GM12878 (cell line): Measurements from ENCODE around the gene FBXO17. TPM values are rescaled to one million over a fixed set of nuclear protein-coding genes. Genes with fewer than 3 reads are reported as not detected.

Source experiments
- ATAC-seq: fragments of 200-7000 bp; cut with Tn5 transposase; 3 replicates; pipeline ENCODE4 v1.9.1; 2020; ENCODE audit warnings: mild to moderate bottlenecking, moderate library complexity
- BruUV-seq: library from RNA; stranded (reverse); fragments of 400-500 nt; replicated peaks from 2 replicates; lab custom pipeline; 2021; lab: Mats Ljungman, UMichigan
- CTCF ChIA-PET: fragments of 300-600 bp; sonication (Branson Sonifier 250); formaldehyde crosslinking; extraction: SDS; loops from one replicate; lab custom pipeline; 2021; ENCODE audit warnings: inconsistent platforms; lab: Yijun Ruan, JAX
- POLR2A ChIA-PET: fragments of 350-600 bp; formaldehyde crosslinking; extraction: SDS; loops from one replicate; lab custom pipeline; 2021; ENCODE audit warnings: inconsistent platforms; lab: Charles Lee
- RAD21 ChIA-PET: fragments of 300-600 bp; sonication (Branson Sonifier 250); formaldehyde crosslinking; loops from one replicate; lab custom pipeline; 2023; ENCODE audit warnings: antibody characterized with exemption; ENCODE audit not compliant: unreplicated experiment; lab: Charles Lee
- SMC1A ChIA-PET: fragments of 300-600 bp; sonication (Branson Sonifier 250); formaldehyde crosslinking; loops from one replicate; lab custom pipeline; 2023; ENCODE audit not compliant: unreplicated experiment, uncharacterized antibody; lab: Charles Lee
- DNase-seq: peaks from one replicate; pipeline ENCODE4 v3.0.0-alpha.2; 2011; ENCODE audit warnings: low read depth, low spot score
- FAIRE-seq: peaks from 3 replicates; lab custom pipeline; 2011; peaks lifted over from hg19 to GRCh38; lab: Jason Lieb, UNC
- H2AFZ ChIP-seq: 2 replicates; pipeline ENCODE4 v1.6.0; 2011; ENCODE audit warnings: low read depth, low read length, control low read depth; ENCODE audit not compliant: control insufficient read depth
- H3K27ac ChIP-seq: 2 replicates; pipeline ENCODE4 v1.5.1; 2011; ENCODE audit warnings: control low read depth; ENCODE audit not compliant: control insufficient read depth, insufficient read depth
- H3K27me3 ChIP-seq, 2 experiments: replicated peaks in 1 of 2; 2 replicates each; pipeline versions ENCODE4 v1.6.0 to v1.6.1; 2011; ENCODE audit warnings: low read length in 1 of 2; ENCODE audit not compliant: control insufficient read depth in 2 of 2, insufficient read depth in 2 of 2
- H3K36me3 ChIP-seq, 2 experiments: 2 replicates each; pipeline ENCODE4 v1.5.1; 2011; ENCODE audit warnings: low read length in 1 of 2; ENCODE audit not compliant: control insufficient read depth in 2 of 2, insufficient read depth in 2 of 2
- H3K4me1 ChIP-seq: 2 replicates; pipeline ENCODE4 v1.6.1; 2011; ENCODE audit warnings: mild to moderate bottlenecking, low read length, moderate library complexity, mixed read lengths; ENCODE audit not compliant: control insufficient read depth, insufficient read depth
- H3K4me2 ChIP-seq: 2 replicates; pipeline ENCODE4 v1.6.0; 2011; ENCODE audit warnings: control low read depth; ENCODE audit not compliant: control insufficient read depth, insufficient read depth
- H3K4me3 ChIP-seq: fragments of 200-600 bp; sonication (generic); 2 replicates; pipeline ENCODE4 v1.5.1; 2016
- H3K79me2 ChIP-seq: 2 replicates; pipeline ENCODE4 v1.6.0; 2011; ENCODE audit warnings: low read length; ENCODE audit not compliant: control insufficient read depth, insufficient read depth
- H3K9ac ChIP-seq: 2 replicates; pipeline ENCODE4 v1.8.0; 2011; ENCODE audit warnings: low read length, control low read depth, mixed read lengths; ENCODE audit not compliant: control insufficient read depth, insufficient read depth
- H3K9me3 ChIP-seq: replicated peaks from 3 replicates; pipeline ENCODE4 v1.5.1; 2011; ENCODE audit warnings: mild to moderate bottlenecking, low read length; ENCODE audit not compliant: control insufficient read depth, insufficient read depth
- H4K20me1 ChIP-seq: 2 replicates; pipeline ENCODE4 v1.6.0; 2011; ENCODE audit not compliant: control insufficient read depth, insufficient read depth
- CBX5 ChIP-seq: sonication (generic); IDR thresholded peaks from 2 replicates; pipeline ENCODE4 v1.6.1; 2016; ENCODE audit warnings: low read depth, moderate library complexity, mild to moderate bottlenecking, inconsistent platforms
- CTCF ChIP-seq, 3 experiments: IDR thresholded peaks in 2 of 3; conservative IDR thresholded peaks in 1 of 3; 2 replicates each; pipeline ENCODE4 v1.5.1; 2011; ENCODE audit warnings: low read depth in 3 of 3, low read length in 3 of 3, mild to moderate bottlenecking in 3 of 3, control low read depth in 2 of 3, moderate library complexity in 2 of 3, inconsistent platforms in 1 of 3, mixed read lengths in 1 of 3; ENCODE audit not compliant: control insufficient read depth in 2 of 3, insufficient read depth in 1 of 3; ENCODE audit errors: extremely low read depth in 1 of 3
- IKZF1 ChIP-seq: fragments of 450-650 bp; conservative IDR thresholded peaks from 2 replicates; pipeline ENCODE4 v1.6.1; 2017; ENCODE audit warnings: antibody characterized with exemption, mild to moderate bottlenecking
- LARP7 ChIP-seq: fragments of 450-650 bp; IDR thresholded peaks from 2 replicates; pipeline ENCODE4 v1.6.1; 2017; ENCODE audit warnings: mild to moderate bottlenecking
- MXI1 ChIP-seq: fragments of 150-350 bp; IDR thresholded peaks from 2 replicates; pipeline ENCODE4 v1.6.1; 2011; ENCODE audit warnings: low read depth, mild to moderate bottlenecking, inconsistent platforms, low read length, improper control_type of control experiment
- PBX3 ChIP-seq: IDR thresholded peaks from 2 replicates; pipeline ENCODE4 v1.6.1; 2011; ENCODE audit warnings: mild to moderate bottlenecking, low read depth, low read length, moderate library complexity; ENCODE audit not compliant: insufficient replicate concordance
- SPI1 ChIP-seq: IDR thresholded peaks from 2 replicates; pipeline ENCODE4 v1.6.1; 2011; ENCODE audit warnings: low read depth, mild to moderate bottlenecking, low read length, moderate library complexity, borderline replicate concordance; ENCODE audit not compliant: insufficient read depth
- SREBF1 ChIP-seq: IDR thresholded peaks from 2 replicates; pipeline ENCODE4 v1.6.1; 2012; ENCODE audit warnings: mild to moderate bottlenecking, low read length
- SUPT20H ChIP-seq: IDR thresholded peaks from 2 replicates; pipeline ENCODE4 v1.6.1; 2011; ENCODE audit warnings: low read depth, mild to moderate bottlenecking, low read length, moderate library complexity, borderline replicate concordance; ENCODE audit not compliant: control insufficient read depth
- TAF1 ChIP-seq: IDR thresholded peaks from 2 replicates; pipeline ENCODE4 v1.6.1; 2011; ENCODE audit warnings: mild to moderate bottlenecking, low read depth, low read length, borderline replicate concordance
- ZBED1 ChIP-seq: IDR thresholded peaks from 2 replicates; pipeline ENCODE4 v1.6.1; 2016; ENCODE audit warnings: borderline replicate concordance
- ZBTB40 ChIP-seq: fragments of 450-650 bp; IDR thresholded peaks from 2 replicates; pipeline ENCODE4 v1.6.1; 2016; ENCODE audit warnings: mild to moderate bottlenecking, moderate library complexity, borderline replicate concordance
- ZNF207 ChIP-seq: fragments of 450-650 bp; IDR thresholded peaks from 2 replicates; pipeline ENCODE4 v1.6.1; 2014; ENCODE audit warnings: antibody characterized with exemption, mild to moderate bottlenecking, borderline replicate concordance
- ZNF622 ChIP-seq: fragments of 450-650 bp; IDR thresholded peaks from 2 replicates; pipeline ENCODE4 v1.6.1; 2017; ENCODE audit warnings: mild to moderate bottlenecking, inconsistent platforms
- WGBS: methylation state at CpG from one replicate; pipeline ENCODE4 v1.1.6; 2016; ENCODE audit warnings: low lambda C conversion rate; ENCODE audit not compliant: insufficient replicate concordance, insufficient coverage; ENCODE audit errors: missing lambda C conversion rate; 5-methylcytosine and 5-hydroxymethylcytosine counted together
- in situ Hi-C: fragments of 300-500 bp; cut with MboI; formaldehyde crosslinking; loops from 9 replicates; pipeline ENCODE4 v1.14.3; 2018; ENCODE audit warnings: mixed read lengths
- intact Hi-C: fragments of 100-400 bp; cut with micrococcal nuclease; formaldehyde crosslinking; loops from one replicate; pipeline ENCODE4 v1.14.2; 2022; ENCODE audit not compliant: unreplicated experiment
- polyA plus RNA-seq, 11 experiments: library from polyadenylated mRNA; depleted of rRNA in 4 of 11; unstranded in 6 of 11; stranded (reverse) in 5 of 11; fragments of >200 nt; fragmentation: Nextera tagmentation in 4 of 11; fragmentation: Illumina TruSeq in 1 of 11; extraction: Ambion mirVana in 4 of 11; extraction: Trizol in 1 of 11; gene quantifications; 1 replicate in 1 of 11; 2 replicates in 10 of 11; pipeline versions ENCODE4 v1.2.1 to v1.2.3, GENCODE V29; 2011 to 2016; ENCODE audit warnings: inconsistent platforms in 2 of 11, missing spikeins in 2 of 11, low read depth in 1 of 11
- total RNA-seq, 4 experiments: library from RNA; depleted of rRNA in 3 of 4; stranded (reverse); fragments of >200 nt in 3 of 4; fragmentation: Illumina TruSeq in 1 of 4; extraction: Trizol in 1 of 4; gene quantifications; 2 replicates each; pipeline versions ENCODE4 v1.2.1 to v1.2.3, GENCODE V29; 2013 to 2021

Gene FBXO17
- total and polyA plus RNA-seq, 10 of the 15 experiments (the other 5 are each of a cell fraction or from before 2014, with no cell fraction given) = 2.2 to 11.1 (median 5.3) TPM

- intact Hi-C loops = no loop called here
- ChIA-PET RAD21 (no interaction called here), SMC1A (no interaction called here), POLR2A (no interaction called here), CTCF (interaction anchor here (0.7 to 1.7 kb wide), 5 partner anchors 12 to 182 kb away, joined by 3 to 5 read pairs (median 3); partner anchors contain the start of genes MRPS12 and SARS2)
- TSS peak; percentile 28 for BruUV-seq
- 92% methylated on average over 44 of the region's 44 CpGs for WGBS
- Histone ChIP-seq H3K9me3 (no peaks in the 10 kb centered on the region), H3K9ac (no peak overlapping the region), H3K4me1 (no peaks in the 10 kb centered on the region), H3K36me3 (no peaks in the 10 kb centered on the region), H3K79me2 (no peaks in the 10 kb centered on the region), H4K20me1 (no peaks in the 10 kb centered on the region), H3K4me3 (no peak overlapping the region), H3K27me3 (no peaks in the 10 kb centered on the region), H3K4me2 (no peak overlapping the region), H3K27ac (no peak overlapping the region), H2AFZ (no peak overlapping the region)
- no peak for FAIRE-seq
- no peak for ATAC-seq
- no peak for DNase-seq
- in situ Hi-C loops = no loop called here
- TF ChIP-seq TAF1 (no peak), MXI1 (no peak), PBX3 (no peak), ZBTB40 (no peak), ZNF207 (no peak), CTCF (IDR thresholded peaks at IDR 0.05 in 2 of 3, conservative IDR thresholded peaks at IDR 0.05 in 1 of 3; ENCODE audit: control insufficient read depth in 2 of 3, extremely low read depth in 1 of 3, insufficient read depth in 1 of 3, low read depth in 3 of 3, low read length in 3 of 3) (no peak), ZBED1 (no peak), ZNF622 (no peak), CBX5 (no peak), SPI1 (no peak), IKZF1 (no peak), SREBF1 (no peak), LARP7 (no peak), SUPT20H (no peak)
Measured at GRCh38 chr19:38915329-38916321, 59.9 kb downstream of the FBXO17 start.
